Central memory CD8-positive, alpha-beta T cell (primary cell): ENCODE results near the gene GRIN2A.

ENCODE experiments used
- ATAC-seq: fragments of 150-1000 bp; cut with Tn5 transposase; replicated peaks from 2 replicates; pipeline ENCODE4 v1.10.0; 2022; ENCODE audit warnings: mild to moderate bottlenecking, moderate FRiP score, moderate number of reproducible peaks; ENCODE audit not compliant: poor library complexity, severe bottlenecking; ENCODE audit errors: extremely low read depth
- DNase-seq, 2 donors: peaks; one replicate each; pipeline ENCODE4 v3.0.0; 2021; ENCODE audit warnings: low spot score in 2 of 2
- H3K27ac Mint-ChIP-seq: one replicate; pipeline ENCODE4 v1.8.0; 2022; ENCODE audit warnings: low read depth, mild to moderate bottlenecking, moderate library complexity, mixed read lengths
- H3K27me3 Mint-ChIP-seq: one replicate; pipeline ENCODE4 v1.8.0; 2022; ENCODE audit warnings: mixed read lengths
- H3K36me3 Mint-ChIP-seq: one replicate; pipeline ENCODE4 v1.8.0; 2022; ENCODE audit warnings: mild to moderate bottlenecking, moderate library complexity, mixed read lengths; ENCODE audit not compliant: insufficient read depth
- H3K4me1 Mint-ChIP-seq: one replicate; pipeline ENCODE4 v1.8.0; 2022; ENCODE audit warnings: mixed read lengths
- H3K4me3 Mint-ChIP-seq: one replicate; pipeline ENCODE4 v1.8.0; 2022; ENCODE audit warnings: mild to moderate bottlenecking, moderate library complexity, mixed read lengths
- H3K9me3 Mint-ChIP-seq: one replicate; pipeline ENCODE4 v1.8.0; 2022; ENCODE audit warnings: mixed read lengths

The GRIN2A gene

GRCh38 chr16:9929313-9929712 is 252.9 kb downstream of the GRIN2A start:
- Mint-ChIP-seq H3K9me3 (no peaks in the 10 kb centered on the region), H3K27me3 (no peaks in the 10 kb centered on the region), H3K4me3 (no peak overlapping the region), H3K36me3 (no peaks in the 10 kb centered on the region), H3K4me1 (no peaks in the 10 kb centered on the region), H3K27ac (no peak overlapping the region)
- DNase-seq (no peak), ATAC-seq (no peak)

GRCh38 chr16:9922441-9922840 is 259.8 kb downstream of the GRIN2A start:
- no peak overlapping the region for H3K27ac Mint-ChIP-seq
- no peaks in the 10 kb centered on the region for H3K9me3 Mint-ChIP-seq
- H3K4me3 Mint-ChIP-seq: no peak overlapping the region
- ATAC-seq (no peak), DNase-seq (no peak)
- no peaks in the 10 kb centered on the region for H3K36me3 Mint-ChIP-seq
- H3K27me3 Mint-ChIP-seq: no peaks in the 10 kb centered on the region
- no peaks in the 10 kb centered on the region for H3K4me1 Mint-ChIP-seq

- no peak overlapping the region for H3K4me3 Mint-ChIP-seq
- no peak overlapping the region for H3K27ac Mint-ChIP-seq
- H3K36me3 Mint-ChIP-seq: no peaks in the 10 kb centered on the region
- ATAC-seq (no peak), DNase-seq (no peak)
- H3K9me3 Mint-ChIP-seq: no peaks in the 10 kb centered on the region
- H3K27me3 Mint-ChIP-seq: no peaks in the 10 kb centered on the region
- H3K4me1 Mint-ChIP-seq: no peaks in the 10 kb centered on the region
Measured at GRCh38 chr16:9921997-9922396, 260.2 kb downstream of the GRIN2A start.

GRCh38 chr16:9919460-9919859 is 262.8 kb downstream of the GRIN2A start:
- H3K27ac Mint-ChIP-seq: no peak overlapping the region
- no peaks in the 10 kb centered on the region for H3K27me3 Mint-ChIP-seq
- H3K36me3 Mint-ChIP-seq: no peaks in the 10 kb centered on the region
- H3K9me3 Mint-ChIP-seq: no peaks in the 10 kb centered on the region
- DNase-seq: no peak
- H3K4me3 Mint-ChIP-seq: no peak overlapping the region
- no peaks in the 10 kb centered on the region for H3K4me1 Mint-ChIP-seq
- ATAC-seq: no peak

- ATAC-seq (no peak), DNase-seq (no peak)
- Mint-ChIP-seq H3K4me1 (no peaks in the 10 kb centered on the region), H3K9me3 (no peaks in the 10 kb centered on the region), H3K4me3 (no peak overlapping the region), H3K27ac (no peak overlapping the region), H3K36me3 (no peaks in the 10 kb centered on the region), H3K27me3 (no peaks in the 10 kb centered on the region)
Measured at GRCh38 chr16:9917691-9918090, 264.5 kb downstream of the GRIN2A start.

- Mint-ChIP-seq H3K4me1 (no peaks in the 10 kb centered on the region), H3K27me3 (no peaks in the 10 kb centered on the region), H3K27ac (no peak overlapping the region), H3K4me3 (no peak overlapping the region), H3K36me3 (no peaks in the 10 kb centered on the region), H3K9me3 (peaks cover 7% of the 10 kb centered on the region)
- DNase-seq: no peak
- no peak for ATAC-seq
Measured at GRCh38 chr16:9913604-9914326, 268.5 kb downstream of the GRIN2A start.

- Mint-ChIP-seq H3K27me3 (no peaks in the 10 kb centered on the region), H3K4me1 (no peaks in the 10 kb centered on the region), H3K27ac (no peak overlapping the region), H3K9me3 (peaks cover 14% of the 10 kb centered on the region), H3K4me3 (no peak overlapping the region), H3K36me3 (no peaks in the 10 kb centered on the region)
- no peak for ATAC-seq
- no peak for DNase-seq
Measured at GRCh38 chr16:9911989-9912388, 270.2 kb downstream of the GRIN2A start.

GRCh38 chr16:9911231-9911630 is 271.0 kb downstream of the GRIN2A start:
- Mint-ChIP-seq H3K4me3 (no peak overlapping the region), H3K4me1 (no peaks in the 10 kb centered on the region), H3K36me3 (no peaks in the 10 kb centered on the region), H3K9me3 (peaks cover 14% of the 10 kb centered on the region), H3K27ac (no peak overlapping the region), H3K27me3 (no peaks in the 10 kb centered on the region)
- DNase-seq (no peak), ATAC-seq (no peak)

- H3K27ac Mint-ChIP-seq: no peak overlapping the region
- H3K4me1 Mint-ChIP-seq: no peaks in the 10 kb centered on the region
- ATAC-seq (no peak), DNase-seq (no peak)
- no peaks in the 10 kb centered on the region for H3K27me3 Mint-ChIP-seq
- H3K9me3 Mint-ChIP-seq: peaks cover 14% of the 10 kb centered on the region
- no peaks in the 10 kb centered on the region for H3K36me3 Mint-ChIP-seq
- no peak overlapping the region for H3K4me3 Mint-ChIP-seq
Measured at GRCh38 chr16:9909072-9909825, 273.0 kb downstream of the GRIN2A start.

- no peak for DNase-seq
- H3K27ac Mint-ChIP-seq: no peak overlapping the region
- H3K36me3 Mint-ChIP-seq: no peaks in the 10 kb centered on the region
- no peak for ATAC-seq
- H3K9me3 Mint-ChIP-seq: peaks cover 14% of the 10 kb centered on the region
- H3K4me3 Mint-ChIP-seq: no peak overlapping the region
- H3K27me3 Mint-ChIP-seq: no peaks in the 10 kb centered on the region
- H3K4me1 Mint-ChIP-seq: no peaks in the 10 kb centered on the region
Measured at GRCh38 chr16:9908613-9909012, 273.6 kb downstream of the GRIN2A start.

GRCh38 chr16:9907752-9908151 is 274.5 kb downstream of the GRIN2A start:
- Mint-ChIP-seq H3K36me3 (no peaks in the 10 kb centered on the region), H3K27me3 (no peaks in the 10 kb centered on the region), H3K4me1 (no peaks in the 10 kb centered on the region), H3K4me3 (no peak overlapping the region), H3K9me3 (peaks cover 15% of the 10 kb centered on the region), H3K27ac (no peak overlapping the region)
- ATAC-seq: no peak
- DNase-seq: no peak

GRCh38 chr16:9906218-9906617 is 276.0 kb downstream of the GRIN2A start:
- Mint-ChIP-seq H3K9me3 (peaks cover 13% of the 10 kb centered on the region), H3K27me3 (no peaks in the 10 kb centered on the region), H3K36me3 (no peaks in the 10 kb centered on the region), H3K4me1 (no peaks in the 10 kb centered on the region), H3K27ac (no peak overlapping the region), H3K4me3 (no peak overlapping the region)
- ATAC-seq: no peak
- DNase-seq: no peak

- no peaks in the 10 kb centered on the region for H3K36me3 Mint-ChIP-seq
- ATAC-seq (no peak), DNase-seq (no peak)
- peaks cover 13% of the 10 kb centered on the region for H3K9me3 Mint-ChIP-seq
- H3K27ac Mint-ChIP-seq: no peak overlapping the region
- no peak overlapping the region for H3K4me3 Mint-ChIP-seq
- H3K4me1 Mint-ChIP-seq: no peaks in the 10 kb centered on the region
- no peaks in the 10 kb centered on the region for H3K27me3 Mint-ChIP-seq
Measured at GRCh38 chr16:9904526-9904925, 277.7 kb downstream of the GRIN2A start.
